Heart left ventricle (tissue), 16 donors: ENCODE data around the gene SRPK1. TPM values are rescaled to one million over a fixed set of nuclear protein-coding genes. Genes with fewer than 3 reads are reported as not detected.

Source experiments
- ATAC-seq, 4 donors: fragments of 200-7000 bp; cut with Tn5 transposase; one replicate each; pipeline ENCODE4 v1.9.1; 2020 to 2022; ENCODE audit warnings: moderate library complexity in 4 of 4, mild to moderate bottlenecking in 3 of 4, moderate number of reproducible peaks in 1 of 4
- DNase-seq, 5 donors: peaks; one replicate each; pipeline ENCODE4 v3.0.0-alpha.2; 2020
- H3K27ac ChIP-seq, 12 donors: fragments of 200-600 bp; sonication (generic) in 4 of 12; one replicate each; pipeline versions ENCODE4 v1.5.0 to v1.8.0; 2016 to 2022; ENCODE audit warnings: mild to moderate bottlenecking in 2 of 12
- H3K27me3 ChIP-seq, 9 donors: fragments of 200-600 bp; sonication (generic) in 2 of 9; one replicate each; pipeline versions ENCODE4 v1.5.1 to v1.8.0; 2016 to 2022; ENCODE audit warnings: mild to moderate bottlenecking in 3 of 9
- H3K36me3 ChIP-seq, 9 donors: fragments of 200-600 bp; sonication (generic) in 2 of 9; one replicate each; pipeline versions ENCODE4 v1.5.0 to v1.8.0; 2018 to 2022; ENCODE audit warnings: mild to moderate bottlenecking in 2 of 9
- H3K4me1 ChIP-seq, 12 donors: fragments of 200-600 bp; sonication (generic) in 4 of 12; one replicate each; pipeline versions ENCODE4 v1.5.0 to v1.8.0; 2016 to 2022; ENCODE audit warnings: mild to moderate bottlenecking in 3 of 12
- H3K4me3 ChIP-seq, 12 donors: fragments of 200-600 bp; sonication (generic) in 4 of 12; one replicate each; pipeline versions ENCODE4 v1.5.0 to v1.8.0; 2017 to 2022; ENCODE audit warnings: mild to moderate bottlenecking in 9 of 12, moderate library complexity in 4 of 12
- H3K9me3 ChIP-seq, 12 donors: fragments of 200-600 bp; sonication (generic) in 4 of 12; one replicate each; pipeline versions ENCODE4 v1.5.0 to v1.8.0; 2016 to 2022; ENCODE audit warnings: mild to moderate bottlenecking in 1 of 12
- POLR2A ChIP-seq, 2 donors: fragments of 450-650 bp; IDR thresholded peaks; one replicate each; pipeline ENCODE4 v1.6.1; 2017; ENCODE audit warnings: antibody characterized with exemption in 2 of 2, mild to moderate bottlenecking in 2 of 2, moderate library complexity in 2 of 2
- WGBS, 4 donors: extraction: QIAGEN DNeasy Blood & Tissue Kit in 2 of 4; methylation state at CpG; one replicate each; pipeline versions ENCODE4 v1.1.5 to v1.1.7; 2013 to 2018; 5-methylcytosine and 5-hydroxymethylcytosine counted together
- intact Hi-C, 10 donors: fragments of 100-400 bp; cut with DNase I; formaldehyde crosslinking; loops; one replicate each; pipeline versions ENCODE4 v1.11.1 to v1.14.2; 2022
- long read RNA-seq, 3 donors: library from polyadenylated mRNA; unstranded; transcript quantifications; one replicate each; pipeline ENCODE4 v2.0.0, GENCODE V29; 2020 to 2021
- polyA plus RNA-seq, 2 donors: library from polyadenylated mRNA; stranded (reverse); fragments of 200-250 nt; gene quantifications; one replicate each; pipeline ENCODE4 v1.2.3, GENCODE V29; 2013
- total RNA-seq, 9 donors: library from RNA; depleted of rRNA in 2 of 9; stranded (reverse); fragments of >200 nt in 2 of 9; fragmentation: NEBNext Ultra II Directional in 3 of 9; extraction: Animal tissue kit (Norgen Biotek cat#: 25700) in 3 of 9; gene quantifications; one replicate each; pipeline versions ENCODE4 v1.1.0 to v1.2.4, GENCODE V29; 2016 to 2023
- TF ChIP-seq, protein P1 (sequence below), 12 donors: fragments of 200-600 bp; sonication (generic) in 4 of 12; IDR thresholded peaks; one replicate each; pipeline versions ENCODE4 v1.5.0 to v1.8.0; 2018 to 2022; ENCODE audit warnings: antibody characterized with exemption in 12 of 12, mild to moderate bottlenecking in 5 of 12
- donor health status: ischemic (EF 13 %, LVEDD 7.1; RV severe dilation, severe dysfunction).
- donor health status: healthy with polysubstance abuse.
- donor health status: DM: no; HTN: yes; CAD: no.
- donor health status: DM: no; HTN: no; CAD: no.
- donor health status: ischemic (EF 25% LVEDD 6.9; RV normal size, moderate dysfunction).
- donor health status: ischemic (EF 25% LVEDD 5.7; RV mildly dilated, moderate dysfunction).
- donor health status: healthy.
- donor health status: DM: yes; HTN: yes; CAD: no.
- donor health status: ischemic (EF 35%, LVEDD 5.7; RV mildly dilated, moderate dysfunction).
- donor health status: nonischemic (EF 11% LVEDD 7.7; RV severe dilation, severe dysfunction).
- donor health status: DM: yes; HTN: yes; CAD: no.
- donor health status: PGD.
- donor health status: ischemic (EF 29% LVEDD 5.4; RV normal size, mild dysfunction).
- donor health status: nonischemic (EF 23%, LVEDD 6.1; RV moderate dilation, normal function).

SRPK1 gene
- total RNA-seq (10 to 100 TPM; 17.7 to 41.7 (median 19.9) TPM), polyA plus RNA-seq (10 to 100 TPM in 1 of 2 donors, 1 to 10 TPM in 1; 5.0 to 15.6 TPM)
- long read RNA-seq, donor 1, full-length matches to known transcripts, result 23 of 31 reads
- long read RNA-seq, donor 1, partial matches to known transcripts, result 4 of 31 reads
- long read RNA-seq, donor 1, other reads (novel, unspliced or antisense), result 4 of 31 reads
- long read RNA-seq, donor 2, full-length matches to known transcripts, result 21 of 48 reads
- long read RNA-seq, donor 2, partial matches to known transcripts, result 24 of 48 reads
- long read RNA-seq, donor 2, other reads (novel, unspliced or antisense), result 3 of 48 reads
- long read RNA-seq, donor 3, full-length matches to known transcripts, result 19 of 31 reads
- long read RNA-seq, donor 3, partial matches to known transcripts, result 4 of 31 reads
- long read RNA-seq, donor 3, other reads (novel, unspliced or antisense), result 8 of 31 reads

DNA sequence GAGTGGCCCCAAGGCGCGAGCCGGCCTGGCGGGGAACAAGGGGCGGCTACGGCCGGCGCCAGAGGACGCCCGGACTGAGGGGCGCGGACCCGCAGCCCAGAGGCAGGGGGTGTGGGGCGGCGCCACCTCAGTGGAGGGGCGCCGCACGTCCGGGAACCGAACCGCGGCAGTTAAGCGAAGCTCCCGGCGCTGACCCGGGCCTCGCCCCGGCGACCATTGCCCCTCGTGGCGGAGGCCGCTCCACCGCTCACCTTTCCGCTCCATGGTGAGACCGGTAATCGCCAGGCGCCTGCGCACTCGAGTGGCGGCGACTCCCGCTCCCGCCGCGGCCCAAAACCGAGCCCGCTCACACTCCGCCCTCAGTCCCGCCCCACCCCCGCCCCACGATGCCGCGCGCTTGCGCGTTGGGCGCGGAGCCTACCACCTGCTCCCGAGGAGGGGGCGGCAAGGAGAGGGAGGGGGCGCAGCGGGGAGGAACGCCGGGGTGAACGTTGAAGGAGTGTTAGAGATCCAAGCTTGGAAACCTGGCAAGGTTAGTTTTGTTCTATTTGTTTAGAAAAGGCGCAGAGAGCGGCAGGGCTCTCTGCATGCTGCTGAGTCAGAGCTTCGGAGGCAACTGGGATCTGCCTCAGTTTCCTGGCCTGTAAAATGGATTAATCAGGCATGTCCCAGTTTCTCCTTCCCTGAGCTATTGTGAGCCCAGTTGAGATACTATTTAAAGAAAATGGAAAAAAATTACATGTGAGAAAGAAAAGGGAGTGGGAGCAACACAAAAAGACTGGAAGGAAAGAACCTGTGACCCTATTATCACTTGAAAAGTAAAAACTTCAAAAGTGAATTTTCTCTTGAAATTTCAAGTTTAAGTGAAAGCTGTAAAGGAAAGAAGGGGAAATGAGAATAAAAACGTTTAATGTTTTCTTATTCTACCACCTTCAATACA lies at the start of gene SRPK1:
TSS of gene SRPK1 (minus strand) at position 306 of the 940 bp plus-strand sequence. CDS start at position 264, 42 bp downstream.
- Histone ChIP-seq H3K4me3 (peak within 1 kb of the TSS; percentile 75 to 98 (median 90)), H3K27ac (peak within 1 kb of the TSS; percentile 34 to 82 (median 73)), H3K9me3 (no peaks in the 10 kb centered on the region), H3K27me3 (no peaks in the 10 kb centered on the region), H3K36me3 (no peaks in the 10 kb centered on the region), H3K4me1 (peaks cover 0 to 36% (median 14%) of the 10 kb centered on the region in 12 donors)
- WGBS, 4 donors, result 0 to 2% (median 1%) methylated on average over 17 to 69 of the region's 69 CpGs
- TF ChIP-seq, protein P1, sequence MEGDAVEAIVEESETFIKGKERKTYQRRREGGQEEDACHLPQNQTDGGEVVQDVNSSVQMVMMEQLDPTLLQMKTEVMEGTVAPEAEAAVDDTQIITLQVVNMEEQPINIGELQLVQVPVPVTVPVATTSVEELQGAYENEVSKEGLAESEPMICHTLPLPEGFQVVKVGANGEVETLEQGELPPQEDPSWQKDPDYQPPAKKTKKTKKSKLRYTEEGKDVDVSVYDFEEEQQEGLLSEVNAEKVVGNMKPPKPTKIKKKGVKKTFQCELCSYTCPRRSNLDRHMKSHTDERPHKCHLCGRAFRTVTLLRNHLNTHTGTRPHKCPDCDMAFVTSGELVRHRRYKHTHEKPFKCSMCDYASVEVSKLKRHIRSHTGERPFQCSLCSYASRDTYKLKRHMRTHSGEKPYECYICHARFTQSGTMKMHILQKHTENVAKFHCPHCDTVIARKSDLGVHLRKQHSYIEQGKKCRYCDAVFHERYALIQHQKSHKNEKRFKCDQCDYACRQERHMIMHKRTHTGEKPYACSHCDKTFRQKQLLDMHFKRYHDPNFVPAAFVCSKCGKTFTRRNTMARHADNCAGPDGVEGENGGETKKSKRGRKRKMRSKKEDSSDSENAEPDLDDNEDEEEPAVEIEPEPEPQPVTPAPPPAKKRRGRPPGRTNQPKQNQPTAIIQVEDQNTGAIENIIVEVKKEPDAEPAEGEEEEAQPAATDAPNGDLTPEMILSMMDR (IDR thresholded peaks at IDR 0.05), result no peak
- TF ChIP-seq POLR2A (IDR thresholded peaks at IDR 0.05), result peak in 1 of 2 donors; percentile 71
- peak; percentile 90 to 98 (median 98) for ATAC-seq
- DNase-seq, result peak; percentile 87 to 94 (median 91)
- intact Hi-C loops, result loop anchor here in 2 of 10 donors (5.0 to 10.0 kb wide), 2 partner anchors 106 to 184 kb away; partner anchors contain the start of gene MAPK14 (in 1 of the 2)

DNA sequence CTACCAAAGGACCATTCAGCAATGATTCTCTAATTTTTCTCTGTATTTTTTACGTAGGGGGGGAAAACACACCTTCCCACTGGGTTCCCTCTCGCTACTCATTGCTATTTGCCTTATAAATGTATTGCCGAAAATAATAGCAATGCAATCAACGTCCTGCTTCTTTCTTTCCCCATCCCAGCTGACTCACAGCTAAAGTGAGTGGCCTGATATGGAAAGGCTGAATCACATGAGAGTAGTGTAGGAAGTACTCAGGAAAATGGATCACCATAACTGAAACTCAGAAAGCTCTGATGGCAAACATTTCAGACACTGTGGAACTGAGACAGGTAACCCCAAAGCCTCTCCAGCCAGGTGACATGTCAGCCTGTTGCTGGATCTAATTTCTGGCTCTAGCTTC lies 49.3 kb upstream of the SRPK1 start:
- WGBS, 4 donors, result 74 to 82% (median 77%) methylated on average over 4 of the region's 4 CpGs
- Histone ChIP-seq H3K9me3 (no peaks in the 10 kb centered on the region), H3K4me3 (no peak overlapping the region), H3K27me3 (no peaks in the 10 kb centered on the region), H3K36me3 (no peaks in the 10 kb centered on the region), H3K27ac (no peak overlapping the region), H3K4me1 (peaks cover 0 to 8% (median 0%) of the 10 kb centered on the region in 12 donors)
- ATAC-seq (no peak), DNase-seq (no peak)
- TF ChIP-seq, protein P1 (IDR thresholded peaks at IDR 0.05), result no peak
- no peak for TF ChIP-seq POLR2A (IDR thresholded peaks at IDR 0.05)
- intact Hi-C loops, result no loop called here

DNA sequence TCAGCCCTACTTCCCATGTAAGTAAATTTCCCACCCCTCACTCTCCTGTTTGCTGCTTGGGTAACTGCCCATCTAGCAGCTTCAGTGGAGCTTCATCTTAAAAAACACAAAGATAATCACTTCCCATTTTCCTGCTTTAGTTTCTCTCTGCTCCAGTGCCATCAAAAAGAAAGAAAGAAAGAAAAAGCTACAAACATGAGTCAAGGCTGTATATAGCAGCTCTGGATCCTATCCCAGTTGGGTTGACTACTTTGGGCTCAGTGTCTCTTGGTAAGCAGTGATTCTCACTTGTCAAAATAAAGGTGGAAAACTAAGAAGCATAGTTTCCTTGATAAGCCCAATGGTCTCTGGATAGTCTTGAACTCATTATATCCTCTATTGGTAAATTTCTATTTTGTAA lies 48.7 kb upstream of the SRPK1 start:
- H3K27ac ChIP-seq, result no peak overlapping the region
- ATAC-seq (no peak), DNase-seq (no peak)
- intact Hi-C loops, result no loop called here
- H3K36me3 ChIP-seq, result no peaks in the 10 kb centered on the region
- TF ChIP-seq, protein P1 (IDR thresholded peaks at IDR 0.05), result no peak
- TF ChIP-seq POLR2A (IDR thresholded peaks at IDR 0.05), result no peak
- H3K27me3 ChIP-seq, result no peaks in the 10 kb centered on the region
- H3K4me3 ChIP-seq, result no peak overlapping the region
- no peaks in the 10 kb centered on the region for H3K9me3 ChIP-seq
- peaks cover 0 to 8% (median 0%) of the 10 kb centered on the region in 12 donors for H3K4me1 ChIP-seq
